T-helper 1 cell treated with Interleukin-12 subunit alpha and Interleukin-12 subunit beta and Interleukin-4 antibody, amounts not matched to agents 30 μg/mL and 1 μg/mL, for 36 hours (primary cell): Measurements from ENCODE around the gene MYO1E.
"Not testable (repeated sequence)": the region's sequence is repeated elsewhere in the genome, so short reads cannot be mapped to it uniquely, and the experiment has no call there.

Source experiments
- H3K27ac Mint-ChIP-seq: one replicate; pipeline ENCODE4 v1.8.0; 2021; ENCODE audit warnings: mild to moderate bottlenecking, mixed read lengths
- H3K27me3 Mint-ChIP-seq: one replicate; pipeline ENCODE4 v1.8.0; 2021; ENCODE audit warnings: low read depth, mixed read lengths
- H3K36me3 Mint-ChIP-seq: one replicate; pipeline ENCODE4 v1.8.0; 2021; ENCODE audit warnings: low read depth, mixed read lengths
- H3K4me1 Mint-ChIP-seq: one replicate; pipeline ENCODE4 v1.8.0; 2021; ENCODE audit warnings: low read depth, mixed read lengths
- H3K4me3 Mint-ChIP-seq: one replicate; pipeline ENCODE4 v1.8.0; 2021; ENCODE audit warnings: mild to moderate bottlenecking, moderate library complexity, mixed read lengths
- H3K9me3 Mint-ChIP-seq: one replicate; pipeline ENCODE4 v1.8.0; 2021; ENCODE audit warnings: mixed read lengths

The MYO1E gene

DNA sequence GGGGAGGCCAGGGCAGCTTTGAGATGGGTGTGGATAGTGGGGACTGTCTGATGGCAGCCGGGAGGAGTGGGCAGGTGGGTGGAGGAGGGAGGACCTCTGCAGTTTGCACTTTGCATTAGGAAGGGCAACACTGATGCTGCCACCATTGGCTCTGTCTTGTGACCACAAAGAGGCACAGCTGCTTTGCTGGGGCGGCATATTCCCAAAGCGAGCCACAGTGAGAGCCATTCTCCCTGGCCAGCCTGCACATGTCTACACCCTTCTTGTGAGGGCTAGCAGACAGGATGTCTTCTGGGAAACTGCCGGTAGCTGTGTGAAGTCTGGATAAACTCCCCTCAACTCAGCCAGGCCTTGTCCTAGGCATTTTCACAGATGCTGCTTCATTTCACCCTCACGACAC lies 229.4 kb downstream of the MYO1E start:
- H3K9me3 Mint-ChIP-seq: no peaks in the 10 kb centered on the region
- no peaks in the 10 kb centered on the region for H3K27me3 Mint-ChIP-seq
- peaks cover 25% of the 10 kb centered on the region for H3K4me1 Mint-ChIP-seq
- no peak overlapping the region for H3K4me3 Mint-ChIP-seq
- no peak overlapping the region for H3K27ac Mint-ChIP-seq
- H3K36me3 Mint-ChIP-seq: peaks cover 29% of the 10 kb centered on the region

DNA sequence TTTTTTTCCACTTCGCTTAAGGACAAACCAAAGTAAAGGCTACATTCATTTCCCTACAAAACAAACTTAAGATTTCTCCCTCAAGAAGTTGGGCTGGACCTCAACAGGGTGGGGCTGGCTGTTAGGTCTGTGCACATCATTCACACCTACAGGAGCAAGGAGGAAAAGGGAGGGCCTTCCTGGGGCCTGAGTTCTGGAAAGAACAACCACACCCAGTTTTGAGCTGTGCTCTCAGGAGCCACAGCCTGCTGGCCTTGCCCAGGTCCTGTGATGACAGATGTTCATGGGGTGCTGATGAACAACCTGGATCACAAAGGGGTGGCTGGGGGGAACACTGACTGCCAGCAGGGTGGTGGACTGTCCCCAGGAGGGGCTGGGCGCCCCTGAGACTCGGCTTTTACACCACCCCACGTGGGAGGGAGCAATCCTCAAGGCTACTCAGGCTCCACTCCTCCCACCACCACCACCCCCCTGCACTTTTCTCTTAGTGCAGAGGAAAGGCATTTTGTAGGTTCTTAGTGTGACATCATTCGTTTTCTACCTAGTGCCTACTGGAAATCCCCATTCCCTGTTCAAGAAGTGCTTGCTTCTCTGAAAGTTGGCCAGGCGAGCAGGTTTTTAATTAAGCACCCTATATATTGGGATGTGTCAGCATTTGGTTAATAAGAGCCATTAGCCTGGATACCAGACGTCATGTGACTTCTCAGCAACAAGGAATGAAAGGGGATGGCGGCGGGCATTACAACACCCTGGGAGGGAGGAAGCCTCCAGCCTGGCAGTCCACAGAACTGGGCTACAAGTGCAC lies 232.0 kb downstream of the MYO1E start:
- no peaks in the 10 kb centered on the region for H3K27me3 Mint-ChIP-seq
- H3K4me3 Mint-ChIP-seq: no peak overlapping the region
- peak overlapping the region; percentile 77 for H3K27ac Mint-ChIP-seq
- peaks cover 37% of the 10 kb centered on the region for H3K36me3 Mint-ChIP-seq
- H3K9me3 Mint-ChIP-seq: no peaks in the 10 kb centered on the region
- H3K4me1 Mint-ChIP-seq: peaks cover 38% of the 10 kb centered on the region

DNA sequence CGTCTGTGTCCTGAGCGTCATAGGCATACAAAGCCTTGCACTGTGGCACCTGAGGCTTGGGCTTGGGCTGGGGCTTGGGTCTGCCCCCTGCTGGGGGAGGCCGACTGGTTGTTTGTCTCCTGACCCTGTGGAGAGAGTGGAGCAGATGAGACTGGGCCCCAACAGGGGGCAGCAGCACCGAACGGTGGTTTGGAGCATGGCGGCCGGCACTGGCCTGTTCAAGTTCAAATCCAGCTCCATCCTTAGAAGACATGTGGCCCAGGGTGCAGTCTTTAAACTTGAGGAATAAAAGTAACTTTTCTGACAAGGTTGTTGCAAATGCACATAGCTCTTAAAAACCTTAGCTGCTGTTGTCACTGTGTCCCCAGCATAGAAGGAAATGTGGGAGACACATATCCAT lies 234.4 kb downstream of the MYO1E start:
- H3K36me3 Mint-ChIP-seq: peaks cover 48% of the 10 kb centered on the region
- H3K27ac Mint-ChIP-seq: peak overlapping the region; percentile 43
- no peaks in the 10 kb centered on the region for H3K27me3 Mint-ChIP-seq
- peaks cover 40% of the 10 kb centered on the region for H3K4me1 Mint-ChIP-seq
- no peak overlapping the region for H3K4me3 Mint-ChIP-seq
- H3K9me3 Mint-ChIP-seq: no peaks in the 10 kb centered on the region

DNA sequence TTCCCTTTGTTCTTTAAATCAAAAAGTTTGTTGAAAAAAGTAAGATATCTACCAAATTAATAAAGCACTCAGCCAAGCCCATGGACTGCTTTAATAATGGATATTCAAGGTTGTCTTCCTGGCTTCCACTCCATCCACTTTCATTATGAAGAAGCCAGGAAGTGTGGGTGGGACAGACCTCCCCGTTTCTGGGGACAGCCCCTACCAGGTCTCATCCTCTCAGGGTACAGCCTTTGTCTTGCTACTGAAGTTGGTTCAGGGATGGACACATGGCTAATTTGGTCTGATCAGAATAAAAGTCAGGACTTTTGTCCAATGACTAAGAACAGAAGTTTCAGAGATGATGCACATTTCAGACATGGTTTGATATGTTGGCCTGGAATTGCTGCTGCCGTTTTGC lies 235.1 kb downstream of the MYO1E start:
- Mint-ChIP-seq H3K4me1 (peaks cover 40% of the 10 kb centered on the region), H3K36me3 (peaks cover 50% of the 10 kb centered on the region), H3K9me3 (no peaks in the 10 kb centered on the region), H3K4me3 (no peak overlapping the region), H3K27ac (peak overlapping the region; percentile 64), H3K27me3 (no peaks in the 10 kb centered on the region)

DNA sequence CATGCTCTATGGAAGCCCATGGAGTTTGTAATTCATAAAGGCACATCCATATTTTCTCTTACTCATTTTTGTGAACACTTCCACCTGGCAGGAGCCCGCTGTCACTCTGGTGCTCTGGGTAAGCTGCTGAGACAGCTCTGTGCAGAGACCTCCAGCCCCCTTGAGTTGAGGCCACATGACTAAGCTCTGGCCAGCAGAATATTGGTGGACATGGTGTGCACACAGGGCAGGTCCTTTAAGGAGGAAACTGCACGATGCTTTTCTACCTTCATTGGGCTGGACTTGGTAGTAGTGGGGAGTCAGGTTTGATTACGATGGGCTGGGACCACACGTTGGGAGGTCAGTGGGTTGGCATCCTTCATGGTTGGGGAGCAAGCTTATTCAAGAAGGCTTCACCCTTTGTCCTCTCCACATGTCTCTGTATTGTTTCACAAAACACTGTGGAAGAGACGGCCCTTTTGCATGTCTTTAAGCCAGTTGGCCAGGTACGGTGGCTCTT lies 238.7 kb downstream of the MYO1E start:
- H3K36me3 Mint-ChIP-seq: peaks cover 55% of the 10 kb centered on the region
- no peak overlapping the region for H3K4me3 Mint-ChIP-seq
- H3K27ac Mint-ChIP-seq: no peak overlapping the region
- peaks cover 24% of the 10 kb centered on the region for H3K4me1 Mint-ChIP-seq
- H3K9me3 Mint-ChIP-seq: peaks cover 13% of the 10 kb centered on the region
- H3K27me3 Mint-ChIP-seq: no peaks in the 10 kb centered on the region

DNA sequence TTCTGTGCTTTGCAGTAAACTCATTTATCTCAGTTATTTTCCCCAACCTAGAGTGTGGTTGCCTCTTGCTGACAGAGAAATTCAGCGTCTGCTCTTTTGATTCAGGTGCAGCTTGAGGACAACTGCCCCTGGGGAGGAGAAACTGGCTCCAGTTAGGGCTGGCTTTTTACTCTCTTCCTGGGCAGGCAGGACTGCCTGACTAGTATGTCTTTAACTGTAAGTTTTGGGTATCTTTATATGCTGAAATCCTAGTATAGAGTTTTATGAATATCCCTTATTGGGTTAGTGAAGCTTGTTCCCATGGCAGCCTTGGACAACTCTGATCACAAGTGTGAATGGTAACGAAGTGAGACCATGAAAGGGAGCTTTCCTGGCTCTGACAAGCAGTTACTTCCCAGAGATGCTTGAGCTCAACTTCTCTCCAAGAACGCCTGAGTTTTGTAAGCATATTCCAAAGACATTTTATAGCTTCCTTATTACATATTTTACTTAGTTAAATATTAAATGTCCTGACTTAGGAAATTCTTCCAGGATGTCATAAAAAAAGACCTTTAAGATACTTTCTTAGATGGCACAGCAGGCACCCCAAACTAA lies 240.6 kb downstream of the MYO1E start:
- H3K36me3 Mint-ChIP-seq: peaks cover 64% of the 10 kb centered on the region
- no peak overlapping the region for H3K27ac Mint-ChIP-seq
- H3K4me3 Mint-ChIP-seq: no peak overlapping the region
- no peaks in the 10 kb centered on the region for H3K27me3 Mint-ChIP-seq
- H3K4me1 Mint-ChIP-seq: peaks cover 11% of the 10 kb centered on the region
- peaks cover 23% of the 10 kb centered on the region for H3K9me3 Mint-ChIP-seq

DNA sequence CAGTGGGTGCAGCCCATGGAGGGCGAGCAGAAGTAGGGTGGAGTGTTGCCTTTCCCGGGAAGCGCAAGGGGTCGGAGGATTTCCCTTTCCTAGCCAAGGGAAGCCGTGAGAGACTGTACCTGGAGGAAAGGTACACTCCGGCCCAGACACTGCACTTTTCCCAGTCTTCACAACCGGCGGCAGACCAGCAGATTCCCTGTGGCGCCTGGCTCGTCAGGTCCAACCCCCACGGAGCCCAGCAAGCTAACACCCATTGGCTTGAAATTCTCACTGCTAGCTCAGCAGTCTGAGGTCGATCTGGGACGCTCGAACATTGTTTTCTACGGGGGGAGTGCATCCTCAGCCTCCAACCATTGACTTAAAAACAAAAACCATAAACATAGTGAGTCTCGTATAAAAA lies 241.2 kb downstream of the MYO1E start:
- no peaks in the 10 kb centered on the region for H3K27me3 Mint-ChIP-seq
- H3K9me3 Mint-ChIP-seq: peaks cover 23% of the 10 kb centered on the region
- no peak overlapping the region for H3K27ac Mint-ChIP-seq

DNA sequence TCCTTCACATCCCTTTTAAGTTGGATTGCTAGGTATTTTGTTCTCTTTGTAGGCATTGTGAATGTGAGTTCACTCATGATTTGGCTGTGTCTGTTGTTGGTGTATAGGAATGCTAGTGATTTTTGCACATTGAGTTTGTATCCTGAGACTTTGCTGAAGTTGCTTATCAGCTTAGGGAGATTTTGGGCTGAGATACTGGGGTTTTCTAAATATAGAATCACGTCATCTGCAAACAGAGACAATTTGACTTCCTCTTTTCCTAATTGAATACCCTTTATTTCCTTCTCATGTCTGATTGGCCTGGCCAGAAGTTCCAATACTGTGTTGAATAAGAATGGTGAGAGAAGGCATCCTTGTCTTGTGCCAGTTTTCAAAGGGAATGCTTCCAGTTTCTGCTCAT lies 245.4 kb downstream of the MYO1E start:
- H3K4me3 Mint-ChIP-seq, H3K27me3 Mint-ChIP-seq, H3K4me1 Mint-ChIP-seq: not testable (repeated sequence)
- H3K9me3 Mint-ChIP-seq: peaks cover 23% of the 10 kb centered on the region
- H3K36me3 Mint-ChIP-seq: peaks cover 83% of the 10 kb centered on the region
- H3K27ac Mint-ChIP-seq: peak overlapping the region; percentile 18

More for the DNA sequence above, 241.2 kb downstream of the MYO1E start:
- H3K4me1 Mint-ChIP-seq: peaks cover 11% of the 10 kb centered on the region
- H3K36me3 Mint-ChIP-seq: peaks cover 70% of the 10 kb centered on the region
- H3K4me3 Mint-ChIP-seq: no peak overlapping the region

DNA sequence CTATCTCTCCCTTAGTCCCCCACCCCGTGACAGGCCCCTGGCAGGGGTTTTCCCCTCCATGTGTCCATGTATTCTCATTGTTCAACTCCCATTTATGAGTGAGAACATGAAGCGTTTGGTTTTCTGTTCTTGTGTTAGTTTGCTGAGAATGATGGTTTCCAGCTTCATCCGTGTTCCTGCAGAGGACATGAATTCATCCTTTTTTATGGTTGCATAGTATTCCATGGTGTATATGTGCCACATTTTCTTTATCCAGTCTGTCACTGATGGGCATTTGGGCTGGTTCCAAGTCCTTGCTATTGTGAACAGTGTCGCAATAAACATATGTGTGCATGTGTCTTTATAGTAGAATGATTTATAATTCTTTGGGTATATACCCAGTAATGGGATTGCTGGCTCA lies 247.0 kb downstream of the MYO1E start:
- not testable (repeated sequence) for H3K27ac Mint-ChIP-seq, H3K4me1 Mint-ChIP-seq, H3K27me3 Mint-ChIP-seq, H3K4me3 Mint-ChIP-seq
- Mint-ChIP-seq H3K9me3 (peaks cover 23% of the 10 kb centered on the region), H3K36me3 (peaks cover 81% of the 10 kb centered on the region)

DNA sequence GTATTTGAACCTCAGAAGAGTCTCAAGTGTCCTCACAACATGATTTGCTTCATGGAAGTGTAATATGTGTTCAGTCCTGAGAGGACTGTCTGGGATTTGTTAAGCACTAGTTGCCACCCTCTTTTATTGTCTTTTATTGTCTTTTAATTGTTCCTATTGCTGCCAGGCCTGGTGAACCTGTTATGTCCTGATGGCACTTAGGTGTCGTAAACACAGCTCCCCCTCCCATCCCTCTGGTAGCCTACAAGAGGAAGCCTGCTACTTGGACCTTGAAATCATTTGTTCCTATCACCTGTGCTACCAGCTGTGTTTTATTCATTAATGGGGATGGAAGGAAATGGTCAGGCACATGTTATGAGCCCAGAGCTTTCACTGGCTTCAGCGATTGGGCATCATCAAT lies 248.4 kb downstream of the MYO1E start:
- Mint-ChIP-seq H3K36me3 (peaks cover 73% of the 10 kb centered on the region), H3K9me3 (peaks cover 13% of the 10 kb centered on the region), H3K27me3 (no peaks in the 10 kb centered on the region), H3K27ac (no peak overlapping the region), H3K4me1 (peaks cover 9% of the 10 kb centered on the region), H3K4me3 (no peak overlapping the region)

DNA sequence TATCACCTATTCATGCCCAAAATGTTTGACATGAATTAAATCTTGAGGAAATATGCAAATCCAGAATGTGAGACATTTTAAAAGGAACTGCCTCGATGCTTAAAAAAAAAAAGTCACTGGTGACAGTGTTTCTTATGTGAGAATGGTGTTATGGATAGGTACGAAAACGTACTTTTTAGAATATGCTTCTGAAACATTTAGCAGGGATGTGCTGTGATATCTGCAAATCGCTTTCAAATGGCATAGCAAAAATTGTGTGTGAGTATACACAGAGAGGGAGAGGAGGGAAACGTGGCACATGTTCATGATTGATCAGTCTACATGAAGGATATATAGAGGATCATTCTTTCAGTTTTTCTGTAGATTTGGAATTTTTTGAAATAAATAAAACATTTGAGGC lies 251.7 kb downstream of the MYO1E start:
- H3K27me3 Mint-ChIP-seq: no peaks in the 10 kb centered on the region
- peaks cover 2% of the 10 kb centered on the region for H3K4me1 Mint-ChIP-seq
- peaks cover 65% of the 10 kb centered on the region for H3K36me3 Mint-ChIP-seq
- H3K27ac Mint-ChIP-seq: no peak overlapping the region
- H3K9me3 Mint-ChIP-seq: no peaks in the 10 kb centered on the region
- no peak overlapping the region for H3K4me3 Mint-ChIP-seq

DNA sequence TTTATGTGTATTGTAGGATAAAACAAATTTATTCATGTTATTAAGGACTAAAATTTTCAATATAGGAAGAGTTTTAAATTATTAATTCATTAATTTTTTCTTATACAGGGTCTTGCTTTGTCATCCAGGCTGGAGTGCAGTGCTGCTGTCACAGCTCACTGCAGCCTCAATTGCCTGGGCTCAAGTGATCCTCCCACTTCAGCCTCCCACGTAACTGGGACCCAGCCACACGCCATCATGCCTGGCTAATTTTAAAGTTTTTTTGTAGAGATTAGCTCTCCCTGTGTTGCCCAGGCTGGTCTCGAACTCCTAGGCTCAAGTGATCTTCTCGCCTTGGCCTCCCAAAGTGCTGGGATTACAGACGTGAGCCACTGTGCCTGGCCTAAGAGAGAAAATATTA lies 253.0 kb downstream of the MYO1E start:
- no peaks in the 10 kb centered on the region for H3K27me3 Mint-ChIP-seq
- H3K27ac Mint-ChIP-seq: peak overlapping the region; percentile 6
- H3K9me3 Mint-ChIP-seq: no peaks in the 10 kb centered on the region
- peaks cover 2% of the 10 kb centered on the region for H3K4me1 Mint-ChIP-seq
- H3K36me3 Mint-ChIP-seq: peaks cover 62% of the 10 kb centered on the region
- no peak overlapping the region for H3K4me3 Mint-ChIP-seq

DNA sequence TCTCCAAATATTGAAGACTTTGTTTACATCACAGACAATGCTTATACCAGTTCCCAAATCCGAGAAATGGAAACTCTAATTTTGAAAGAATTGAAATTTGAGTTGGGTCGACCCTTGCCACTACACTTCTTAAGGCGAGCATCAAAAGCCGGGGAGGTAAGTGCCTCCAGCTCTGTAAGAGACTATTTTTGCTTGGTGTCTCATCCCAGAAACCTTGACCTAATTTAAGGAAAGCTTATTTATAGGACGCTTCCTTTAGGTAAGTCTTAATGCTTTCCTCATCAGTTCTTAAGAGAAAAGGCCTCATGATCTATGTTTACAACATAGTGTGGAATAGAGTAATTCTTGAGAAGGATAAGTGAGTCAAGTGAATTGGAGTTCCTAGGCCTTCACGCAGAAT lies 255.9 kb downstream of the MYO1E start:
- Mint-ChIP-seq H3K4me1 (peaks cover 3% of the 10 kb centered on the region), H3K36me3 (peaks cover 53% of the 10 kb centered on the region), H3K4me3 (no peak overlapping the region)

DNA sequence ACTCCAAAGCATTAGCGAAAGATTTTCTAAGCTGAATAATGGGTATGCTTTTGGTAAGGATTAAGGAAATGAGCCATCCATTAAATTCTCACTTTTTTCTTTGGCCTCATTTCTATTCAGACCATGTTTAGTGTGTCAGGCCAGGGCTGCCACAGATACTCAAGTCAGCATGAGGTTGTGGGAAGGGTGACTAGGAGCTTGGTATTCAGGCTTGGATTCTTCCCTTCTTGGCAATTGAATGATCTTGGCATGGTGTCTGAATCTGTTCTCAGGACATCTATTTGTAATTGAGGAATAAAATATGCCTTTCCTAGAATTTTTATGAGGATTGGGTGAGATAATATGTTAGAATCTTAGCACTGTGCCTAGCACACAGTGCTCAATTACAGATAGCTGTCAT lies 256.5 kb downstream of the MYO1E start:
- Mint-ChIP-seq H3K9me3 (no peaks in the 10 kb centered on the region), H3K27ac (no peak overlapping the region), H3K27me3 (no peaks in the 10 kb centered on the region), H3K4me1 (peaks cover 3% of the 10 kb centered on the region), H3K36me3 (peaks cover 56% of the 10 kb centered on the region), H3K4me3 (no peak overlapping the region)

More for the DNA sequence above, 255.9 kb downstream of the MYO1E start:
- Mint-ChIP-seq H3K27me3 (no peaks in the 10 kb centered on the region), H3K9me3 (no peaks in the 10 kb centered on the region), H3K27ac (no peak overlapping the region)

DNA sequence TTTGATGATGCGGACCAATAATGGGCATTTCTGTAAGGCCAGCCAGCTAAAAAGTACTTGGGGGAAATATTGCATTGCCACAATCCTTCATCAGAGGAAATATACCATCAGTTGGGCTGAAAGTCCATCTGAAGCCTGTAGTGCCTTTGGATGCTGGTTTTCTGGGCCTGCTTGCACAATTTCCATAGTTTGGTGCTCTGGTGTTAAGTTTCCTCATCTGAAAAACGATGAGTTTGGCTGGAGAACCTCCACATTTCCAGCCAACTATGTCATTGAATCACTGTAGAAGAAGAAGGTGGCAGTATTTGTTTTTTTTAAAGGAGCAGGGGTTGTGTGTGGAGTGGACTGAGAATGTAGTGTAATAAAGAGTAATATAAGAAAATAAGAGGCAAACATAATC lies 257.6 kb downstream of the MYO1E start:
- Mint-ChIP-seq H3K27me3 (no peaks in the 10 kb centered on the region), H3K36me3 (peaks cover 59% of the 10 kb centered on the region), H3K27ac (no peak overlapping the region), H3K4me1 (peaks cover 6% of the 10 kb centered on the region), H3K4me3 (no peak overlapping the region), H3K9me3 (no peaks in the 10 kb centered on the region)
